ENCODE results near the gene IL1R2.

Gene IL1R2

GRCh38 chr2:101983928-101984327 lies 7.8 kb upstream of the IL1R2 start:
- DNase-seq (ENCODE audit: insufficient read length, low spot score) (no peak), FAIRE-seq (no peak)
- TF ChIP-seq CTCF (IDR thresholded peaks at IDR 0.05; ENCODE audit: insufficient read depth, missing control alignments): no peak

- no peak for TF ChIP-seq CTCF (IDR thresholded peaks at IDR 0.05; ENCODE audit: insufficient read depth, missing control alignments)
- FAIRE-seq (no peak), DNase-seq (ENCODE audit: insufficient read length, low spot score) (no peak)
These were observed 7.1 kb upstream of the IL1R2 start for GRCh38 chr2:101984656-101985055.

GRCh38 chr2:101985101-101985792 lies 6.5 kb upstream of the IL1R2 start:
- DNase-seq (ENCODE audit: insufficient read length, low spot score): no peak
- TF ChIP-seq CTCF (IDR thresholded peaks at IDR 0.05; ENCODE audit: insufficient read depth, missing control alignments): no peak
- FAIRE-seq: no peak

- TF ChIP-seq CTCF (IDR thresholded peaks at IDR 0.05; ENCODE audit: insufficient read depth, missing control alignments): no peak
- FAIRE-seq: no peak
- DNase-seq (ENCODE audit: insufficient read length, low spot score): no peak
These were observed 6.0 kb upstream of the IL1R2 start for GRCh38 chr2:101985793-101986164.

- DNase-seq (ENCODE audit: insufficient read length, low spot score) (no peak), FAIRE-seq (no peak)
- TF ChIP-seq CTCF (IDR thresholded peaks at IDR 0.05; ENCODE audit: insufficient read depth, missing control alignments): no peak
These were observed 5.4 kb upstream of the IL1R2 start for GRCh38 chr2:101986376-101986775.

- DNase-seq (ENCODE audit: insufficient read length, low spot score): no peak
- TF ChIP-seq CTCF (IDR thresholded peaks at IDR 0.05; ENCODE audit: insufficient read depth, missing control alignments): no peak
- FAIRE-seq: no peak
These were observed 4.7 kb upstream of the IL1R2 start for GRCh38 chr2:101986804-101987740.

GRCh38 chr2:101987832-101988231 lies 3.9 kb upstream of the IL1R2 start:
- no peak for FAIRE-seq
- DNase-seq (ENCODE audit: insufficient read length, low spot score): no peak

More at GRCh38 chr2:101987832-101988231, 3.9 kb upstream of the IL1R2 start:
- TF ChIP-seq CTCF (IDR thresholded peaks at IDR 0.05; ENCODE audit: insufficient read depth, missing control alignments): no peak

All from D721Med (cell line).